ENCODE data around the gene SMYD3. TPM values are rescaled to one million over a fixed set of nuclear protein-coding genes. Genes with fewer than 3 reads are reported as not detected.

SMYD3 gene
- total RNA-seq, 1 donor: 171 TPM

- H3K9me3 ChIP-seq (ENCODE audit: low read depth, low read length): no peaks in the 10 kb centered on the region
- no peaks in the 10 kb centered on the region for H3K27me3 ChIP-seq (ENCODE audit: insufficient read depth, low read length)
- no peak overlapping the region for H2AFZ ChIP-seq (ENCODE audit: low read length)
- DNase-seq (ENCODE audit: insufficient read length, low spot score, missing footprints): no peak
- no peak overlapping the region for H3K4me2 ChIP-seq (ENCODE audit: insufficient read depth, low read length)
- H3K79me2 ChIP-seq (ENCODE audit: insufficient read depth, low read length): no peaks in the 10 kb centered on the region
- H3K4me3 ChIP-seq (ENCODE audit: insufficient read depth, low read length): no peak overlapping the region
- H3K27ac ChIP-seq (ENCODE audit: low read depth, low read length): no peak overlapping the region
- H3K36me3 ChIP-seq (ENCODE audit: insufficient read depth, low read length): no peaks in the 10 kb centered on the region
- H3K4me1 ChIP-seq (ENCODE audit: insufficient read depth, low read length): peaks cover 22% of the 10 kb centered on the region
- TF ChIP-seq, protein P1, sequence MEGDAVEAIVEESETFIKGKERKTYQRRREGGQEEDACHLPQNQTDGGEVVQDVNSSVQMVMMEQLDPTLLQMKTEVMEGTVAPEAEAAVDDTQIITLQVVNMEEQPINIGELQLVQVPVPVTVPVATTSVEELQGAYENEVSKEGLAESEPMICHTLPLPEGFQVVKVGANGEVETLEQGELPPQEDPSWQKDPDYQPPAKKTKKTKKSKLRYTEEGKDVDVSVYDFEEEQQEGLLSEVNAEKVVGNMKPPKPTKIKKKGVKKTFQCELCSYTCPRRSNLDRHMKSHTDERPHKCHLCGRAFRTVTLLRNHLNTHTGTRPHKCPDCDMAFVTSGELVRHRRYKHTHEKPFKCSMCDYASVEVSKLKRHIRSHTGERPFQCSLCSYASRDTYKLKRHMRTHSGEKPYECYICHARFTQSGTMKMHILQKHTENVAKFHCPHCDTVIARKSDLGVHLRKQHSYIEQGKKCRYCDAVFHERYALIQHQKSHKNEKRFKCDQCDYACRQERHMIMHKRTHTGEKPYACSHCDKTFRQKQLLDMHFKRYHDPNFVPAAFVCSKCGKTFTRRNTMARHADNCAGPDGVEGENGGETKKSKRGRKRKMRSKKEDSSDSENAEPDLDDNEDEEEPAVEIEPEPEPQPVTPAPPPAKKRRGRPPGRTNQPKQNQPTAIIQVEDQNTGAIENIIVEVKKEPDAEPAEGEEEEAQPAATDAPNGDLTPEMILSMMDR (IDR thresholded peaks at IDR 0.05; ENCODE audit: extremely low read depth, low read depth, low read length): no peak
- H4K20me1 ChIP-seq (ENCODE audit: insufficient read depth, low read length): no peaks in the 10 kb centered on the region
These were observed 550.9 kb downstream of the SMYD3 start for GRCh38 chr1:245956225-245956624.

DNA sequence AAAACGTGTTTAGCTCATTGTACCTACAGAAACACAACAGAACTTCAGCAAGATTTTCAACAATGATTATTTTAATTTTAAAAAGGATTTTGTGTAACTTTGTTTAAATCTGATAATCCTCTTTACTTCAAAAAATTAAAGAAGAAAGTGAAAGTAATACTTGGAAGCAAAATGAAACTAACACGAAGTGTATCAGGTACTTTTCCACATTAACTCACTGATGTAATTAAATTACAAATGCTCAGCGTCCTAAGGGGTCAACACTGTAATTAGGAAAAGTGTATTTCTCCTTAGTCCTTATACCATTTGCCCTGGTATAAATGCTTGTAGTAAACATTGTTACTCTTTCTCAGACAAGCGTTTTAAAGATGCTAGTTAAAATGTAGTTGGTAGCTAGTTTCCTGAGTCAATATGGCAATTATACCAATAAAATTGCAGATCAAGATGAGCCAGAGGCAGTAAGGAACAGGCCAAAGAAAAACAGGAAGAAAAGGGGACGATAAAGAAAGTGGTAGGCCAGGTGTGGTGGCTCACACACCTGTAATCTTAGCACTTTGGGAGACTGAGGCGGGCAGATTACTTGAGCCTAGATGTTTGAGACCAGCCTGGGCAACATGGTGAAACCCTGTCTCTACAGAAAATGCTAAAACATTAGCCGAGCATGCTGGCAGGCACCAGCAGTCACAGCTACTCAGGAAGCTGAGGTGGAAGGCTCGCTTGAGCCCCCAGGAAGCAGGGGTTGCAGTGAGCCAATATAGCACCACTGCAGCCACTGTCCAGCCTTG, 553.0 kb downstream of the SMYD3 start:
- Histone ChIP-seq H3K4me3 (ENCODE audit: insufficient read depth, low read length) (peak overlapping the region; percentile 68), H3K36me3 (ENCODE audit: insufficient read depth, low read length) (no peaks in the 10 kb centered on the region), H3K27ac (ENCODE audit: low read depth, low read length) (peak overlapping the region; percentile 75), H3K4me1 (ENCODE audit: insufficient read depth, low read length) (peaks cover 15% of the 10 kb centered on the region), H3K79me2 (ENCODE audit: insufficient read depth, low read length) (no peaks in the 10 kb centered on the region), H3K4me2 (ENCODE audit: insufficient read depth, low read length) (peak overlapping the region; percentile 93), H4K20me1 (ENCODE audit: insufficient read depth, low read length) (no peaks in the 10 kb centered on the region), H3K27me3 (ENCODE audit: insufficient read depth, low read length) (no peaks in the 10 kb centered on the region), H2AFZ (ENCODE audit: low read length) (peak overlapping the region; percentile 77), H3K9me3 (ENCODE audit: low read depth, low read length) (no peaks in the 10 kb centered on the region)
- peak; percentile 39 for DNase-seq (ENCODE audit: insufficient read length, low spot score, missing footprints)
- TF ChIP-seq, protein P1 (IDR thresholded peaks at IDR 0.05; ENCODE audit: extremely low read depth, low read depth, low read length): no peak

GRCh38 chr1:245952383-245953026, 554.6 kb downstream of the SMYD3 start:
- Histone ChIP-seq H3K9me3 (ENCODE audit: low read depth, low read length) (no peaks in the 10 kb centered on the region), H3K4me1 (ENCODE audit: insufficient read depth, low read length) (peaks cover 15% of the 10 kb centered on the region), H3K4me3 (ENCODE audit: insufficient read depth, low read length) (no peak overlapping the region), H3K36me3 (ENCODE audit: insufficient read depth, low read length) (no peaks in the 10 kb centered on the region), H3K27ac (ENCODE audit: low read depth, low read length) (no peak overlapping the region), H4K20me1 (ENCODE audit: insufficient read depth, low read length) (no peaks in the 10 kb centered on the region), H2AFZ (ENCODE audit: low read length) (no peak overlapping the region), H3K79me2 (ENCODE audit: insufficient read depth, low read length) (no peaks in the 10 kb centered on the region), H3K27me3 (ENCODE audit: insufficient read depth, low read length) (no peaks in the 10 kb centered on the region), H3K4me2 (ENCODE audit: insufficient read depth, low read length) (no peak overlapping the region)
- TF ChIP-seq, protein P1 (IDR thresholded peaks at IDR 0.05; ENCODE audit: extremely low read depth, low read depth, low read length): no peak
- no peak for DNase-seq (ENCODE audit: insufficient read length, low spot score, missing footprints)

DNA sequence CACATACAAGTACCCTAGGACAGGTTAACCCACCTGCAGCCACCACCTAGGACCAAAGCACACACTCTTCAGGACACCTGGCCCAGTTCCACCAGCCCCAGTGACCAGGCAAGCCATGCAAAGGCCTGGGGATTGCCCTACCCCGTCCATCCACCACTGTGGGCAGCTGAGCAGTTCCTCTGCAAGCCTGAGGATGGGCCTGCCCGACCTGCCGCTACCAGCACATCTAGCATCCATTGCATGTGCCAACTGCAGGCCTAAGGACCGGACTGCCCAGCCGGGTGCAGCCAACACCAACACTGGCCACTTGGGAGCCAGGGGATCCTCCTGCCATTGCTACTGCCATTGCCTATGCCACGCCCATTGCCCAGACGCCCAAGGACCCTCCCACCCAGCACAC, 558.3 kb downstream of the SMYD3 start:
- Histone ChIP-seq H3K79me2 (ENCODE audit: insufficient read depth, low read length) (no peaks in the 10 kb centered on the region), H3K4me2 (ENCODE audit: insufficient read depth, low read length) (no peak overlapping the region), H3K27ac (ENCODE audit: low read depth, low read length) (no peak overlapping the region), H3K4me1 (ENCODE audit: insufficient read depth, low read length) (no peaks in the 10 kb centered on the region), H3K36me3 (ENCODE audit: insufficient read depth, low read length) (no peaks in the 10 kb centered on the region), H3K27me3 (ENCODE audit: insufficient read depth, low read length) (no peaks in the 10 kb centered on the region), H2AFZ (ENCODE audit: low read length) (no peak overlapping the region), H3K9me3 (ENCODE audit: low read depth, low read length) (no peaks in the 10 kb centered on the region), H4K20me1 (ENCODE audit: insufficient read depth, low read length) (no peaks in the 10 kb centered on the region), H3K4me3 (ENCODE audit: insufficient read depth, low read length) (no peak overlapping the region)
- TF ChIP-seq, protein P1 (IDR thresholded peaks at IDR 0.05; ENCODE audit: extremely low read depth, low read depth, low read length): no peak
- DNase-seq (ENCODE audit: insufficient read length, low spot score, missing footprints): no peak
